Stomach (tissue), 4 donors: ENCODE results near the gene IGLON5.

Experiments used
- CTCF ChIP-seq, 7 experiments: fragments of 450-650 bp in 4 of 7; fragments of 200-600 bp in 3 of 7; sonication (generic) in 3 of 7; IDR thresholded peaks; one replicate each; pipeline ENCODE4 v1.5.1; 2016 to 2019; ENCODE audit warnings: antibody characterized with exemption in 7 of 7, control low read depth in 2 of 7, mild to moderate bottlenecking in 1 of 7
- EP300 ChIP-seq: sonication (generic); formaldehyde crosslinking; IDR thresholded peaks from one replicate; pipeline ENCODE4 v1.6.1; 2017; ENCODE audit warnings: antibody characterized with exemption
- POLR2A ChIP-seq, 4 donors: fragments of 450-650 bp; IDR thresholded peaks; one replicate each; pipeline ENCODE4 v1.6.1; 2016; ENCODE audit warnings: antibody characterized with exemption in 4 of 4, control low read depth in 2 of 4, mild to moderate bottlenecking in 1 of 4, moderate library complexity in 1 of 4

- TF ChIP-seq CTCF (IDR thresholded peaks at IDR 0.05) (no peak), POLR2A (IDR thresholded peaks at IDR 0.05) (no peak), EP300 (no peak)
Measured at GRCh38 chr19:51359294-51359693, 47.9 kb downstream of the IGLON5 start.
